GM12875 (cell line): ENCODE results near the gene HNRNPL.
"Not testable (repeated sequence)": the region's sequence is repeated elsewhere in the genome, so short reads cannot be mapped to it uniquely, and the experiment has no call there.

Source experiments
- H3K4me3 ChIP-seq: one replicate; pipeline ENCODE4 v1.5.1; 2011; ENCODE audit warnings: low read depth, low read length, control low read depth
- CTCF ChIP-seq: IDR thresholded peaks from 2 replicates; pipeline ENCODE4 v1.5.1; 2011; ENCODE audit warnings: low read depth, mild to moderate bottlenecking, control low read depth, inconsistent platforms, low read length, moderate library complexity, borderline replicate concordance; ENCODE audit not compliant: insufficient read depth

The HNRNPL gene

GRCh38 chr19:38889803-38890202 is 40.0 kb upstream of the HNRNPL start:
- no peak for TF ChIP-seq CTCF
- H3K4me3 ChIP-seq: no peak overlapping the region

- no peak overlapping the region for H3K4me3 ChIP-seq
- TF ChIP-seq CTCF: no peak
These were observed 39.1 kb upstream of the HNRNPL start for GRCh38 chr19:38888876-38889275.

- not testable (repeated sequence) for H3K4me3 ChIP-seq
These were observed 34.9 kb upstream of the HNRNPL start for GRCh38 chr19:38884691-38885090.

GRCh38 chr19:38883286-38883685 is 33.5 kb upstream of the HNRNPL start:
- TF ChIP-seq CTCF: no peak
- H3K4me3 ChIP-seq: no peak overlapping the region

- no peak overlapping the region for H3K4me3 ChIP-seq
- no peak for TF ChIP-seq CTCF
These were observed 31.3 kb upstream of the HNRNPL start for GRCh38 chr19:38880882-38881609.

- no peak overlapping the region for H3K4me3 ChIP-seq
- no peak for TF ChIP-seq CTCF
These were observed 30.5 kb upstream of the HNRNPL start for GRCh38 chr19:38880076-38880881.

- TF ChIP-seq CTCF: no peak
These were observed 29.6 kb upstream of the HNRNPL start for GRCh38 chr19:38879400-38879751.

More at GRCh38 chr19:38879400-38879751, 29.6 kb upstream of the HNRNPL start:
- no peak overlapping the region for H3K4me3 ChIP-seq
